ENCODE results near the gene PRMT1. TPM values are rescaled to one million over a fixed set of nuclear protein-coding genes. Genes with fewer than 3 reads are reported as not detected.

Gene PRMT1
- total RNA-seq, 1 donor from 2014 or later = 362 TPM

DNA sequence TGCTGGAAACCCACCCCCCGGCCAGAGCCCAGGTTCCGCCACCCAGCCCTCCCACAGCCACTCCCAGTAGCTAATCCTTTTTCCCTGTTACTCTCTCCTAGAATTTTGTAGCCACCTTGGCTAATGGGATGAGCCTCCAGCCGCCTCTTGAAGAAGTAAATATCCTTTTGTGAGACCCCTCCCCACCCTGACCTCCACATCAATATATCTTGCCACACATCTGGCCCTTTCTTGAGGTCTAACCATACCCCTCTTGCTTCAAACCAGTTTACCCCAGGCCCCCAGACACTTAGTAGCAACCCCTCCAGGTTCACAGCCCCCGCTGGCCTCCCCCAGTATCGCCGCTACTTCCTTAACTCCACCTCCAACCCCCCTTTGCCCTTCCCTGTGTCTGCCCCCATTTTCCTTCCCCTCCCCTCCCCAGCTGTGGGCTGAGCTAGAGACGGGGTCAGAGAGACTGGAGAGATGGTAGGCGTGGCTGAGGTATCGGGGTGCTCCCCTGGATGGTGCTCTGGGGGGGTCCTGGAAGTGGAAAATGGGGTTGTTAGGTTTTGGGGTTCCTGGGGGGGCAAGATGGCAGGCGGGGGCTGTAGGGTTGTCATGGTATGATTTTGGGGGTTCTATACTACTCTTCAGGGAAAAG lies 2.8 kb downstream of the PRMT1 start:
- H3K36me3 ChIP-seq (ENCODE audit: control insufficient read depth in 3 of 3, insufficient read depth in 3 of 3, low read length in 3 of 3) = peaks cover 25 to 32% (median 26%) of the 10 kb centered on the region in 3 donors
- H3K9ac ChIP-seq (ENCODE audit: low read depth in 1 of 3, low read length in 3 of 3) = peak overlapping the region; percentile 81 to 83 (median 82)
- no peaks in the 10 kb centered on the region for H3K9me3 ChIP-seq (ENCODE audit: control insufficient read depth in 3 of 3, low read length in 3 of 3)
- H3K27ac ChIP-seq (ENCODE audit: low read depth, low read length) = peak overlapping the region; percentile 98
- H3K4me3 ChIP-seq (ENCODE audit: low read length in 3 of 3) = peak overlapping the region; percentile 52 to 64 (median 56)
- H3K4me1 ChIP-seq (ENCODE audit: control insufficient read depth in 3 of 3, insufficient read depth in 3 of 3, low read length in 3 of 3) = peaks cover 38 to 52% (median 40%) of the 10 kb centered on the region in 3 donors
- H3K27me3 ChIP-seq (ENCODE audit: control insufficient read depth in 3 of 3, insufficient read depth in 3 of 3, low read length in 3 of 3) = no peaks in the 10 kb centered on the region

DNA sequence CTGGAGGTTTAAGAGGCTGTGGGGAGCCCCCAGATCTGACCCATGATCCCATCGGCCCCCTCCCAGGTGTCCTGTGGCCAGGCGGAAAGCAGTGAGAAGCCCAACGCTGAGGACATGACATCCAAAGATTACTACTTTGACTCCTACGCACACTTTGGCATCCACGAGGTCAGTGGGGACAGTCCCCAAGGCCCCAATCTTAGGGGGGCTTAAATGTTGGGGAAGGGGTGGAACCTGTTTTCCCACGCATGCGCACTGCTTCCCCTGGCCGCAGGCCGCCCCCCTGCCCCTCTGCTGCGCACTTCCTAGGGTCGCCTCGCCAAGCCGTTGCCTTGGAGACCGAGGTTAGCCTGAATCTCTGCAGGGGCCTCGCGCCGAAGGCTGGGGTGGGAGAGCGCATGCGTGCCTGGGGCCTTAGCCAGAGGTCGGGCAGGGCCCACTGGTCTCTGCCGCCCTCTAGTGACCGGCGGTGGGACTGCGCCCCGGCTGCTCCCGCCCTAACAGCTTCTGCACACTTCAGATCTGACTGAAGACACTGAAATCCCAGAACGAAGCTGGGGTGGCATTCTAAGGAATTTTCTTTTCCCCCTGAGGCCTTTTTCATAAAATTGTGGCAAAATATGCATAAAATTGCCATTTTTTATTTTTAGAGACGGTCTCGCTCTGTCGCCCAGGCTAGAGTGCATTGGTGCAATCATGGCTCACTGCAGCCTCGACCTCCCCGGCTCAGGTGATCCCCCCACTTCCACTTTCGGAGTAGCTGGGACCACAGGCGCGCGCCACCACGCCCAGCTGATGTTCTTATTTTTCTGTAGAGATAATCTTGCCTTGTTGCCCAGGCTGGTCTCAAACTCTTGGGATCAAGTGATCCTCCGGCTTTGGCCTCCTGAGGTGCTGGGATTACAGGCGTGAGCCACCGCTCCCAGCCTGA lies 3.6 kb downstream of the PRMT1 start:
- H3K27me3 ChIP-seq (ENCODE audit: control insufficient read depth in 3 of 3, insufficient read depth in 3 of 3, low read length in 3 of 3) = no peaks in the 10 kb centered on the region
- H3K9ac ChIP-seq (ENCODE audit: low read depth in 1 of 3, low read length in 3 of 3) = peak overlapping the region; percentile 81 to 83 (median 82)
- H3K27ac ChIP-seq (ENCODE audit: low read depth, low read length) = peak overlapping the region; percentile 98
- H3K36me3 ChIP-seq (ENCODE audit: control insufficient read depth in 3 of 3, insufficient read depth in 3 of 3, low read length in 3 of 3) = peaks cover 32 to 39% (median 34%) of the 10 kb centered on the region in 3 donors
- H3K4me3 ChIP-seq (ENCODE audit: low read length in 3 of 3) = peak overlapping the region; percentile 52 to 64 (median 56)
- no peaks in the 10 kb centered on the region for H3K9me3 ChIP-seq (ENCODE audit: control insufficient read depth in 3 of 3, low read length in 3 of 3)
- peaks cover 38 to 52% (median 40%) of the 10 kb centered on the region in 3 donors for H3K4me1 ChIP-seq (ENCODE audit: control insufficient read depth in 3 of 3, insufficient read depth in 3 of 3, low read length in 3 of 3)

DNA sequence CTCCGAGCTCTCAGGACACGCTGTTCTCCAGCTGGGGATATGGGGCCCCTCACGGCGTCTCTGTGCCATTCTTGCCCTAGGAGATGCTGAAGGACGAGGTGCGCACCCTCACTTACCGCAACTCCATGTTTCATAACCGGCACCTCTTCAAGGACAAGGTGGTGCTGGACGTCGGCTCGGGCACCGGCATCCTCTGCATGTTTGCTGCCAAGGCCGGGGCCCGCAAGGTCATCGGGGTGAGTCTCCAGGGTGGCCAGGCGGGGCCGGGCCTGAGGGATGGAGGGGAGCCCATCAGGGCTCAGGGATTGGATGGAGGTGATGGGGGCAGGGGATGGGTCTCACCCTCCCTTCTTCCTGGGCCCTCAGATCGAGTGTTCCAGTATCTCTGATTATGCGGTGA lies 4.8 kb downstream of the PRMT1 start:
- no peak overlapping the region for H3K4me3 ChIP-seq (ENCODE audit: low read length in 3 of 3)
- H3K27ac ChIP-seq (ENCODE audit: low read depth, low read length) = no peak overlapping the region
- peaks cover 35 to 51% (median 37%) of the 10 kb centered on the region in 3 donors for H3K4me1 ChIP-seq (ENCODE audit: control insufficient read depth in 3 of 3, insufficient read depth in 3 of 3, low read length in 3 of 3)
- no peaks in the 10 kb centered on the region for H3K27me3 ChIP-seq (ENCODE audit: control insufficient read depth in 3 of 3, insufficient read depth in 3 of 3, low read length in 3 of 3)
- H3K9me3 ChIP-seq (ENCODE audit: control insufficient read depth in 3 of 3, low read length in 3 of 3) = no peaks in the 10 kb centered on the region
- no peak overlapping the region for H3K9ac ChIP-seq (ENCODE audit: low read depth in 1 of 3, low read length in 3 of 3)
- H3K36me3 ChIP-seq (ENCODE audit: control insufficient read depth in 3 of 3, insufficient read depth in 3 of 3, low read length in 3 of 3) = peaks cover 40 to 45% (median 40%) of the 10 kb centered on the region in 3 donors

- Histone ChIP-seq H3K9ac (ENCODE audit: low read depth in 1 of 3, low read length in 3 of 3) (no peak overlapping the region), H3K27ac (ENCODE audit: low read depth, low read length) (no peak overlapping the region), H3K4me1 (ENCODE audit: control insufficient read depth in 3 of 3, insufficient read depth in 3 of 3, low read length in 3 of 3) (peaks cover 35 to 49% (median 37%) of the 10 kb centered on the region in 3 donors), H3K36me3 (ENCODE audit: control insufficient read depth in 3 of 3, insufficient read depth in 3 of 3, low read length in 3 of 3) (peaks cover 40 to 45% (median 44%) of the 10 kb centered on the region in 3 donors), H3K9me3 (ENCODE audit: control insufficient read depth in 3 of 3, low read length in 3 of 3) (no peaks in the 10 kb centered on the region), H3K27me3 (ENCODE audit: control insufficient read depth in 3 of 3, insufficient read depth in 3 of 3, low read length in 3 of 3) (no peaks in the 10 kb centered on the region), H3K4me3 (ENCODE audit: low read length in 3 of 3) (no peak overlapping the region)
Measured at GRCh38 chr19:49682274-49682673, 5.2 kb downstream of the PRMT1 start.

DNA sequence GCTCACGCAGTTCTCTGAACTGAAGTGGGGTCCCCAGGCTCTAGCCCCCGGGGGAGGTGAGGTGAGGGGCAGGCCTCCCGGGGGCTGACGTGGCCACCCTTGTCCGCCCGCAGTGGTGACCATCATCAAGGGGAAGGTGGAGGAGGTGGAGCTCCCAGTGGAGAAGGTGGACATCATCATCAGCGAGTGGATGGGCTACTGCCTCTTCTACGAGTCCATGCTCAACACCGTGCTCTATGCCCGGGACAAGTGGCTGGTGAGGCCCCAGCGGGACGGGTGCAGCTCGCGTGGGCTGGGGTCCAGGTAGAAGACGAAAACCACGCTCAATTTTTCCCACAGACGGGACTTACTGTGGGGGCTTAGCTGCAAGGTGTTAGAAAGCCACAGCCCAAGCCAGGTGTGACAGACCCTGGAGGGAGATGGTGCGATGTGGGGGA lies 6.8 kb downstream of the PRMT1 start:
- no peak overlapping the region for H3K4me3 ChIP-seq (ENCODE audit: low read length in 3 of 3)
- no peak overlapping the region for H3K9ac ChIP-seq (ENCODE audit: low read depth in 1 of 3, low read length in 3 of 3)
- H3K4me1 ChIP-seq (ENCODE audit: control insufficient read depth in 3 of 3, insufficient read depth in 3 of 3, low read length in 3 of 3) = peaks cover 26 to 37% (median 35%) of the 10 kb centered on the region in 3 donors
- H3K27me3 ChIP-seq (ENCODE audit: control insufficient read depth in 3 of 3, insufficient read depth in 3 of 3, low read length in 3 of 3) = no peaks in the 10 kb centered on the region
- no peaks in the 10 kb centered on the region for H3K9me3 ChIP-seq (ENCODE audit: control insufficient read depth in 3 of 3, low read length in 3 of 3)
- no peak overlapping the region for H3K27ac ChIP-seq (ENCODE audit: low read depth, low read length)
- H3K36me3 ChIP-seq (ENCODE audit: control insufficient read depth in 3 of 3, insufficient read depth in 3 of 3, low read length in 3 of 3) = peaks cover 40 to 51% (median 48%) of the 10 kb centered on the region in 3 donors

- Histone ChIP-seq H3K4me1 (ENCODE audit: control insufficient read depth in 3 of 3, insufficient read depth in 3 of 3, low read length in 3 of 3) (peaks cover 24 to 35% (median 31%) of the 10 kb centered on the region in 3 donors), H3K9ac (ENCODE audit: low read depth in 1 of 3, low read length in 3 of 3) (no peak overlapping the region), H3K4me3 (ENCODE audit: low read length in 3 of 3) (no peak overlapping the region), H3K9me3 (ENCODE audit: control insufficient read depth in 3 of 3, low read length in 3 of 3) (no peaks in the 10 kb centered on the region), H3K27ac (ENCODE audit: low read depth, low read length) (no peak overlapping the region), H3K27me3 (ENCODE audit: control insufficient read depth in 3 of 3, insufficient read depth in 3 of 3, low read length in 3 of 3) (peaks cover 0 to 2% (median 2%) of the 10 kb centered on the region in 3 donors), H3K36me3 (ENCODE audit: control insufficient read depth in 3 of 3, insufficient read depth in 3 of 3, low read length in 3 of 3) (peaks cover 40 to 51% (median 48%) of the 10 kb centered on the region in 3 donors)
Measured at GRCh38 chr19:49684251-49684982, 7.3 kb downstream of the PRMT1 start.

- Histone ChIP-seq H3K4me3 (ENCODE audit: low read length in 3 of 3) (no peak overlapping the region), H3K27ac (ENCODE audit: low read depth, low read length) (no peak overlapping the region), H3K27me3 (ENCODE audit: control insufficient read depth in 3 of 3, insufficient read depth in 3 of 3, low read length in 3 of 3) (peaks cover 0 to 8% (median 7%) of the 10 kb centered on the region in 3 donors), H3K36me3 (ENCODE audit: control insufficient read depth in 3 of 3, insufficient read depth in 3 of 3, low read length in 3 of 3) (peaks cover 40 to 51% (median 48%) of the 10 kb centered on the region in 3 donors), H3K9ac (ENCODE audit: low read depth in 1 of 3, low read length in 3 of 3) (peak overlapping the region in 1 of 3 donors; percentile 8), H3K9me3 (ENCODE audit: control insufficient read depth in 3 of 3, low read length in 3 of 3) (no peaks in the 10 kb centered on the region), H3K4me1 (ENCODE audit: control insufficient read depth in 3 of 3, insufficient read depth in 3 of 3, low read length in 3 of 3) (peaks cover 24 to 36% (median 31%) of the 10 kb centered on the region in 3 donors)
Measured at GRCh38 chr19:49684983-49685553, 8.0 kb downstream of the PRMT1 start.

GRCh38 chr19:49685845-49686332 lies 8.8 kb downstream of the PRMT1 start:
- H3K9ac ChIP-seq (ENCODE audit: low read depth in 1 of 3, low read length in 3 of 3) = peak overlapping the region in 1 of 3 donors; percentile 25
- H3K36me3 ChIP-seq (ENCODE audit: control insufficient read depth in 3 of 3, insufficient read depth in 3 of 3, low read length in 3 of 3) = peaks cover 40 to 49% (median 48%) of the 10 kb centered on the region in 3 donors
- H3K27me3 ChIP-seq (ENCODE audit: control insufficient read depth in 3 of 3, insufficient read depth in 3 of 3, low read length in 3 of 3) = peaks cover 0 to 15% (median 14%) of the 10 kb centered on the region in 3 donors
- no peak overlapping the region for H3K27ac ChIP-seq (ENCODE audit: low read depth, low read length)
- no peaks in the 10 kb centered on the region for H3K9me3 ChIP-seq (ENCODE audit: control insufficient read depth in 3 of 3, low read length in 3 of 3)
- no peak overlapping the region for H3K4me3 ChIP-seq (ENCODE audit: low read length in 3 of 3)
- H3K4me1 ChIP-seq (ENCODE audit: control insufficient read depth in 3 of 3, insufficient read depth in 3 of 3, low read length in 3 of 3) = peaks cover 22 to 36% (median 32%) of the 10 kb centered on the region in 3 donors

- no peak overlapping the region for H3K9ac ChIP-seq (ENCODE audit: low read depth in 1 of 3, low read length in 3 of 3)
- H3K4me1 ChIP-seq (ENCODE audit: control insufficient read depth in 3 of 3, insufficient read depth in 3 of 3, low read length in 3 of 3) = peaks cover 23 to 40% (median 32%) of the 10 kb centered on the region in 3 donors
- H3K4me3 ChIP-seq (ENCODE audit: low read length in 3 of 3) = no peak overlapping the region
- H3K27me3 ChIP-seq (ENCODE audit: control insufficient read depth in 3 of 3, insufficient read depth in 3 of 3, low read length in 3 of 3) = peaks cover 0 to 21% (median 17%) of the 10 kb centered on the region in 3 donors
- no peaks in the 10 kb centered on the region for H3K9me3 ChIP-seq (ENCODE audit: control insufficient read depth in 3 of 3, low read length in 3 of 3)
- H3K27ac ChIP-seq (ENCODE audit: low read depth, low read length) = no peak overlapping the region
- H3K36me3 ChIP-seq (ENCODE audit: control insufficient read depth in 3 of 3, insufficient read depth in 3 of 3, low read length in 3 of 3) = peaks cover 40 to 48% (median 46%) of the 10 kb centered on the region in 3 donors
Measured at GRCh38 chr19:49686503-49687088, 9.5 kb downstream of the PRMT1 start.
